ENCODE data around the gene PGK1. TPM values are rescaled to one million over a fixed set of nuclear protein-coding genes. Genes with fewer than 3 reads are reported as not detected.

The PGK1 gene
- total and polyA plus RNA-seq, 2 experiments from 2014 or later, result 249 to 336 TPM

- TF ChIP-seq, protein P1, sequence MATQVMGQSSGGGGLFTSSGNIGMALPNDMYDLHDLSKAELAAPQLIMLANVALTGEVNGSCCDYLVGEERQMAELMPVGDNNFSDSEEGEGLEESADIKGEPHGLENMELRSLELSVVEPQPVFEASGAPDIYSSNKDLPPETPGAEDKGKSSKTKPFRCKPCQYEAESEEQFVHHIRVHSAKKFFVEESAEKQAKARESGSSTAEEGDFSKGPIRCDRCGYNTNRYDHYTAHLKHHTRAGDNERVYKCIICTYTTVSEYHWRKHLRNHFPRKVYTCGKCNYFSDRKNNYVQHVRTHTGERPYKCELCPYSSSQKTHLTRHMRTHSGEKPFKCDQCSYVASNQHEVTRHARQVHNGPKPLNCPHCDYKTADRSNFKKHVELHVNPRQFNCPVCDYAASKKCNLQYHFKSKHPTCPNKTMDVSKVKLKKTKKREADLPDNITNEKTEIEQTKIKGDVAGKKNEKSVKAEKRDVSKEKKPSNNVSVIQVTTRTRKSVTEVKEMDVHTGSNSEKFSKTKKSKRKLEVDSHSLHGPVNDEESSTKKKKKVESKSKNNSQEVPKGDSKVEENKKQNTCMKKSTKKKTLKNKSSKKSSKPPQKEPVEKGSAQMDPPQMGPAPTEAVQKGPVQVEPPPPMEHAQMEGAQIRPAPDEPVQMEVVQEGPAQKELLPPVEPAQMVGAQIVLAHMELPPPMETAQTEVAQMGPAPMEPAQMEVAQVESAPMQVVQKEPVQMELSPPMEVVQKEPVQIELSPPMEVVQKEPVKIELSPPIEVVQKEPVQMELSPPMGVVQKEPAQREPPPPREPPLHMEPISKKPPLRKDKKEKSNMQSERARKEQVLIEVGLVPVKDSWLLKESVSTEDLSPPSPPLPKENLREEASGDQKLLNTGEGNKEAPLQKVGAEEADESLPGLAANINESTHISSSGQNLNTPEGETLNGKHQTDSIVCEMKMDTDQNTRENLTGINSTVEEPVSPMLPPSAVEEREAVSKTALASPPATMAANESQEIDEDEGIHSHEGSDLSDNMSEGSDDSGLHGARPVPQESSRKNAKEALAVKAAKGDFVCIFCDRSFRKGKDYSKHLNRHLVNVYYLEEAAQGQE (IDR thresholded peaks at IDR 0.05; ENCODE audit: unreplicated experiment), result no peak
These were observed 2.0 kb upstream of the PGK1 start (continued) for GRCh38 chrX:78102091-78102490.

DNA sequence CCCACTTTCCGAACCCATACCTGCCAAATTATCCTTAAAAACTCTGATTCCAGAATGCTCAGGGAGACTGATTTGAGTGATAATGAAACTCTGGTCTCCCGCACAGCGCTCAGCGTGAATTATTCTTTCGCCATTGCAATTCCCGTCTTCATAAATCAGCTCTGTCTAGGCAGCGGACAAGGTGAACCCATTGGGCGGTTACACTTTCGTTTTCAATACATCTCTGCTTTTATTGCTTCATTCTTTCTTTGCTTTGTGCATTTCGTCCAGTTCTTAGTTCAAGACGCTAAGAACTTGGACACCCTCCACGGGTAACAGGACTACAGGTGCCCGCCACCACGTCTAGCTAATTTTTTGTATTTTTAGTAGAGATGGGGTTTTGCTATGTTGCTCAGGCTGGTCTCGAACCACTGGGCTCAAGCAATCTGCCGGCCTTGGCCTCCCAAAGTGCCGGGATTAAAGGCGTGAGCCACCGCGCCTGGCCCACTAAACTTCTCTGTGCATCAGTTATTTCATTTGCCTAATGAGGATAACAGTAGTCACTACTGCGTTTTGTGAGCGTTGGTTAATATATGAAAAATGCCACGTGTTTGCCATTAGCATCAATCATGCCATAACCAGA lies 936 bp upstream of the PGK1 start:
- H2AFZ ChIP-seq, result no peak overlapping the region
- ATAC-seq (no peak), DNase-seq (ENCODE audit: low spot score) (no peak)
- peak overlapping the region; percentile 51 for H3K4me3 ChIP-seq
- H3K27me3 ChIP-seq (ENCODE audit: insufficient read depth), result no peaks in the 10 kb centered on the region
- H3K4me2 ChIP-seq, result peak overlapping the region; percentile 75
- no peaks in the 10 kb centered on the region for H3K36me3 ChIP-seq (ENCODE audit: insufficient read depth)
- H3K79me2 ChIP-seq (replicated peaks; ENCODE audit: insufficient read depth), result peaks cover 41% of the 10 kb centered on the region
- Mint-ChIP-seq H3K4me3 (peak overlapping the region; percentile 93), H3K27ac (peak overlapping the region; percentile 81), H3K36me3 (ENCODE audit: low read depth) (peaks cover 26% of the 10 kb centered on the region), H3K27me3 (ENCODE audit: insufficient read depth, low read depth, poor library complexity) (peaks cover 5% of the 10 kb centered on the region), H3K9me3 (no peaks in the 10 kb centered on the region), H3K4me1 (peaks cover 33% of the 10 kb centered on the region)
- H4K20me1 ChIP-seq (replicated peaks; ENCODE audit: insufficient read depth), result peaks cover 21% of the 10 kb centered on the region
- no peaks in the 10 kb centered on the region for H3K9me2 ChIP-seq (ENCODE audit: insufficient read depth)
- 0 out of 2 replicates have a peak, but pooled peaks cover 3% of the 10 kb centered on the region for H3F3A ChIP-seq (replicated peaks; ENCODE audit: low read depth)
- peaks cover 25% of the 10 kb centered on the region for H3K4me1 ChIP-seq (ENCODE audit: insufficient read depth)
- H3K27ac ChIP-seq (ENCODE audit: low read depth), result peak overlapping the region; percentile 91
- TF ChIP-seq, protein P1 (IDR thresholded peaks at IDR 0.05; ENCODE audit: unreplicated experiment), result no peak
- no peak for TF ChIP-seq POLR2AphosphoS5 (IDR thresholded peaks at IDR 0.05; ENCODE audit: low read depth)
- no peak for TF ChIP-seq NANOG (IDR thresholded peaks at IDR 0.05; ENCODE audit: borderline replicate concordance)
- TF ChIP-seq, protein P2, sequence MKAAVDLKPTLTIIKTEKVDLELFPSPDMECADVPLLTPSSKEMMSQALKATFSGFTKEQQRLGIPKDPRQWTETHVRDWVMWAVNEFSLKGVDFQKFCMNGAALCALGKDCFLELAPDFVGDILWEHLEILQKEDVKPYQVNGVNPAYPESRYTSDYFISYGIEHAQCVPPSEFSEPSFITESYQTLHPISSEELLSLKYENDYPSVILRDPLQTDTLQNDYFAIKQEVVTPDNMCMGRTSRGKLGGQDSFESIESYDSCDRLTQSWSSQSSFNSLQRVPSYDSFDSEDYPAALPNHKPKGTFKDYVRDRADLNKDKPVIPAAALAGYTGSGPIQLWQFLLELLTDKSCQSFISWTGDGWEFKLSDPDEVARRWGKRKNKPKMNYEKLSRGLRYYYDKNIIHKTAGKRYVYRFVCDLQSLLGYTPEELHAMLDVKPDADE (IDR thresholded peaks at IDR 0.05), result no peak
- no peak for TF ChIP-seq CREB1 (CRISPR knock-in tag; IDR thresholded peaks at IDR 0.05; ENCODE audit: low read depth)
- TF ChIP-seq JUNB (IDR thresholded peaks at IDR 0.05; ENCODE audit: unreplicated experiment), result no peak
- TF ChIP-seq ZNF462 (CRISPR knock-in tag; IDR thresholded peaks at IDR 0.05), result no peak
- TF ChIP-seq STAT1 (IDR thresholded peaks at IDR 0.05; ENCODE audit: unreplicated experiment), result no peak
- no peak for TF ChIP-seq ZNF331 (CRISPR knock-in tag; IDR thresholded peaks at IDR 0.05; ENCODE audit: low read depth)
